ENCODE measurements around the gene LIPC.

- no peak for TF ChIP-seq POLR2A (IDR thresholded peaks at IDR 0.05; ENCODE audit: low read length)
- TF ChIP-seq JUNB (IDR thresholded peaks at IDR 0.05): no peak
- no peak for TF ChIP-seq MYC (IDR thresholded peaks at IDR 0.05; ENCODE audit: borderline replicate concordance, low read length)
- TF ChIP-seq CTCF (IDR thresholded peaks at IDR 0.05): no peak
- TF ChIP-seq CHD2 (IDR thresholded peaks at IDR 0.05; ENCODE audit: low read length, partially characterized antibody): no peak
Measured at GRCh38 chr15:58452775-58453174, 21.0 kb downstream of the LIPC start.
